Body of pancreas (tissue), 4 donors: ENCODE results near the gene NDST3.

Experiments used
- POLR2A ChIP-seq, 3 donors: fragments of 450-650 bp; IDR thresholded peaks; one replicate each; pipeline ENCODE4 v1.6.1; 2016; ENCODE audit warnings: antibody characterized with exemption in 3 of 3, mild to moderate bottlenecking in 2 of 3
- TF ChIP-seq, protein P1 (sequence below), 7 experiments: fragments of 450-650 bp in 4 of 7; fragments of 200-600 bp in 3 of 7; sonication (generic) in 3 of 7; IDR thresholded peaks; one replicate each; pipeline ENCODE4 v1.5.1; 2016 to 2019; ENCODE audit warnings: antibody characterized with exemption in 7 of 7

DNA sequence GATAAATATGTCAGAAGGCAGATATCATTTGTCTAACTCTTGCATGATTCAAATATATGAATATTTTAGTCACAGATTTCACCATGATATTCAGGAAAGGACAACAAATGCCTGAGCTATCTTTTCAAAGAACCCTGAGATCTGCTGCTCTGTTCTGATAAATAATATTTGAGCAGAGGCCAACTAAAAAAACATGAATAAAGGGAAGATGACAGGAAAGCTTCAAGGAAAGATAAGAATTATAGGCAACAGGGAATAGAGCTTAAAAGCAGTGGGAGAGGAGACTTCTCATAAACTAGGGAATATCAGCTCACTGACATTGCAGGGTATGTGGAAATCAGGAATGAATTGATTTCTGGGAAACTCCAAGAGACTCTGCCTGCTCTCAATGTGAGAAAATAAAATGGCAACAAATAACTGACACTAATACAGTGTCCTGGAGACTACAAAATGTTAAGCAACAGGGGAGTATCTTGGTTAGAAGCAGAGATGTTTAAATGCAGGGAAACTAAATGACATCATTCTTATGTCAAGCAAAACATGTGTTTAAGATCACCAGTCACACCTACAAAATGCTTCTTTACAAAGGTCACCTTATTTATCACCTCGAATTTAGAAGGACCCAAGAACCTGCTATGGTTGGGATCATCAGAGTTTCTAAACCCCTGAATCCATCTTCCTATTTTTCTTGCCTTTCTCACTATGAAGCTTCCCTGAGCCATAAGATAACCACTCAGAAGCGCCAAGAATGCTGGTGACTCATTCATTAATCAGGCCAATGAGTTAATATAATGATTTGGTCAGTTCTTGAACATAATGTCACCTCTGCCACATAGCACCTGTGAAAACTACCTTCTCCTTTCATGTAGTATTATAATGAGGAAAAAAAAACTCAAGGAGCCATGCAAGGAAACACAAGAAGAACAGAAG lies 78.1 kb downstream of the NDST3 start:
- no peak for TF ChIP-seq POLR2A (IDR thresholded peaks at IDR 0.05)
- TF ChIP-seq, protein P1, sequence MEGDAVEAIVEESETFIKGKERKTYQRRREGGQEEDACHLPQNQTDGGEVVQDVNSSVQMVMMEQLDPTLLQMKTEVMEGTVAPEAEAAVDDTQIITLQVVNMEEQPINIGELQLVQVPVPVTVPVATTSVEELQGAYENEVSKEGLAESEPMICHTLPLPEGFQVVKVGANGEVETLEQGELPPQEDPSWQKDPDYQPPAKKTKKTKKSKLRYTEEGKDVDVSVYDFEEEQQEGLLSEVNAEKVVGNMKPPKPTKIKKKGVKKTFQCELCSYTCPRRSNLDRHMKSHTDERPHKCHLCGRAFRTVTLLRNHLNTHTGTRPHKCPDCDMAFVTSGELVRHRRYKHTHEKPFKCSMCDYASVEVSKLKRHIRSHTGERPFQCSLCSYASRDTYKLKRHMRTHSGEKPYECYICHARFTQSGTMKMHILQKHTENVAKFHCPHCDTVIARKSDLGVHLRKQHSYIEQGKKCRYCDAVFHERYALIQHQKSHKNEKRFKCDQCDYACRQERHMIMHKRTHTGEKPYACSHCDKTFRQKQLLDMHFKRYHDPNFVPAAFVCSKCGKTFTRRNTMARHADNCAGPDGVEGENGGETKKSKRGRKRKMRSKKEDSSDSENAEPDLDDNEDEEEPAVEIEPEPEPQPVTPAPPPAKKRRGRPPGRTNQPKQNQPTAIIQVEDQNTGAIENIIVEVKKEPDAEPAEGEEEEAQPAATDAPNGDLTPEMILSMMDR (IDR thresholded peaks at IDR 0.05): no peak
